GM12891 (cell line): Measurements from ENCODE around the gene ARFIP1.

ENCODE experiments used
- POLR2A ChIP-seq: IDR thresholded peaks from 2 replicates; pipeline ENCODE4 v1.6.1; 2011; ENCODE audit warnings: low read depth, low read length, control low read depth
- POLR2AphosphoS5 ChIP-seq: IDR thresholded peaks from 2 replicates; pipeline ENCODE4 v1.6.1; 2011; ENCODE audit warnings: low read depth, low read length, control low read depth
- SPI1 ChIP-seq: IDR thresholded peaks from 2 replicates; pipeline ENCODE4 v1.6.1; 2011; ENCODE audit warnings: low read depth, low read length, control low read depth

GRCh38 chr4:152847376-152847775 lies 67.6 kb downstream of the ARFIP1 start:
- no peak for TF ChIP-seq SPI1
- TF ChIP-seq POLR2AphosphoS5, result no peak
- no peak for TF ChIP-seq POLR2A
